Activated B cell treated with CpG ODN at 0.5 μM for 24 hours (primary cell): ENCODE results near the gene SYNE1. TPM values are rescaled to one million over a fixed set of nuclear protein-coding genes. Genes with fewer than 3 reads are reported as not detected.
"Not testable (repeated sequence)": the region's sequence is repeated elsewhere in the genome, so short reads cannot be mapped to it uniquely, and the experiment has no call there.

Experiments
- ATAC-seq: fragments of 200-7000 bp; cut with Tn5 transposase; one replicate; pipeline ENCODE4 v1.10.0; 2021; ENCODE audit warnings: low read depth, mild to moderate bottlenecking, moderate library complexity
- CTCF ChIA-PET: fragments of 350-600 bp; sonication (Branson Sonifier 250); formaldehyde crosslinking; loops from one replicate; lab custom pipeline; 2021; ENCODE audit warnings: antibody characterized with exemption; lab: Charles Lee
- POLR2A ChIA-PET: fragments of 350-600 bp; sonication (Branson Sonifier 250); formaldehyde crosslinking; loops from one replicate; lab custom pipeline; 2021; ENCODE audit warnings: antibody characterized with exemption; lab: Charles Lee
- DNase-seq: peaks from one replicate; pipeline ENCODE4 v3.0.0; 2022
- H3K27ac Mint-ChIP-seq: one replicate; pipeline ENCODE4 v1.8.0; 2020; ENCODE audit warnings: mixed read lengths
- H3K27me3 Mint-ChIP-seq: one replicate; pipeline ENCODE4 v1.8.0; 2021; ENCODE audit warnings: mixed read lengths
- H3K36me3 Mint-ChIP-seq: one replicate; pipeline ENCODE4 v1.8.0; 2021; ENCODE audit warnings: low read depth, mixed read lengths
- H3K4me1 Mint-ChIP-seq: one replicate; pipeline ENCODE4 v1.8.0; 2021; ENCODE audit warnings: mixed read lengths
- H3K4me3 Mint-ChIP-seq: one replicate; pipeline ENCODE4 v1.8.0; 2020; ENCODE audit warnings: mild to moderate bottlenecking, mixed read lengths
- H3K9me3 Mint-ChIP-seq: one replicate; pipeline ENCODE4 v1.8.0; 2020; ENCODE audit warnings: mixed read lengths
- intact Hi-C: fragments of 100-400 bp; cut with micrococcal nuclease; formaldehyde crosslinking; loops from one replicate; pipeline ENCODE4 v1.15.1; 2024
- total RNA-seq: library from RNA; stranded (reverse); gene quantifications from 2 replicates; pipeline ENCODE4 v1.2.3, GENCODE V29; 2022
- TF ChIP-seq, protein P1 (sequence below): fragments of 200-600 bp; IDR thresholded peaks from one replicate; pipeline ENCODE4 v1.8.0; 2022; ENCODE audit warnings: antibody characterized with exemption, mild to moderate bottlenecking

SYNE1 gene
- total RNA-seq, 1 donor from 2014 or later, result 74.9 TPM

DNA sequence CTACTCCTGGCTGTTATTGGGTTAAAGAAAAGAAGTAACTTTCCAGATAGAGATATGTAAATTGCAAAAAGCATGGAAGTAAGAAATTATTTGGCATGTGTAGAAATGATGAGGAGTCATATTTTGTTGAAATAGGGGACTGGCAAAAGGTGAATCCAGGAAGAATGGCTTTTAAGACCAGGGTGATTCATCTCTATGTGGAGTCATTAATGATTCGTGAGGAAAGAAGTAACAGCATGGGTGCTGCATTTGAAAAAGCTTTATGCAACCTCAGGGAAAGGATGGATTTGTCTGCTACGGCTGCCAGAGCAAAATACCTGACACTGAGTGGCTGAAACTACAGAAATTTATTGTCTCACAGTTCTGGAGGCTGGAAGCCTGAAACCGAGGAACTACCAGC lies 14.8 kb upstream of the SYNE1 start:
- ATAC-seq (no peak), DNase-seq (no peak)
- H3K9me3 Mint-ChIP-seq, result no peaks in the 10 kb centered on the region
- ChIA-PET POLR2A (no interaction called here), CTCF (no interaction called here)
- H3K4me3 Mint-ChIP-seq, result no peak overlapping the region
- no peaks in the 10 kb centered on the region for H3K36me3 Mint-ChIP-seq
- H3K27me3 Mint-ChIP-seq, result peaks cover 2% of the 10 kb centered on the region
- TF ChIP-seq, protein P1, sequence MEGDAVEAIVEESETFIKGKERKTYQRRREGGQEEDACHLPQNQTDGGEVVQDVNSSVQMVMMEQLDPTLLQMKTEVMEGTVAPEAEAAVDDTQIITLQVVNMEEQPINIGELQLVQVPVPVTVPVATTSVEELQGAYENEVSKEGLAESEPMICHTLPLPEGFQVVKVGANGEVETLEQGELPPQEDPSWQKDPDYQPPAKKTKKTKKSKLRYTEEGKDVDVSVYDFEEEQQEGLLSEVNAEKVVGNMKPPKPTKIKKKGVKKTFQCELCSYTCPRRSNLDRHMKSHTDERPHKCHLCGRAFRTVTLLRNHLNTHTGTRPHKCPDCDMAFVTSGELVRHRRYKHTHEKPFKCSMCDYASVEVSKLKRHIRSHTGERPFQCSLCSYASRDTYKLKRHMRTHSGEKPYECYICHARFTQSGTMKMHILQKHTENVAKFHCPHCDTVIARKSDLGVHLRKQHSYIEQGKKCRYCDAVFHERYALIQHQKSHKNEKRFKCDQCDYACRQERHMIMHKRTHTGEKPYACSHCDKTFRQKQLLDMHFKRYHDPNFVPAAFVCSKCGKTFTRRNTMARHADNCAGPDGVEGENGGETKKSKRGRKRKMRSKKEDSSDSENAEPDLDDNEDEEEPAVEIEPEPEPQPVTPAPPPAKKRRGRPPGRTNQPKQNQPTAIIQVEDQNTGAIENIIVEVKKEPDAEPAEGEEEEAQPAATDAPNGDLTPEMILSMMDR, result no peak
- intact Hi-C loops, result no loop called here
- no peak overlapping the region for H3K27ac Mint-ChIP-seq
- H3K4me1 Mint-ChIP-seq, result no peaks in the 10 kb centered on the region

DNA sequence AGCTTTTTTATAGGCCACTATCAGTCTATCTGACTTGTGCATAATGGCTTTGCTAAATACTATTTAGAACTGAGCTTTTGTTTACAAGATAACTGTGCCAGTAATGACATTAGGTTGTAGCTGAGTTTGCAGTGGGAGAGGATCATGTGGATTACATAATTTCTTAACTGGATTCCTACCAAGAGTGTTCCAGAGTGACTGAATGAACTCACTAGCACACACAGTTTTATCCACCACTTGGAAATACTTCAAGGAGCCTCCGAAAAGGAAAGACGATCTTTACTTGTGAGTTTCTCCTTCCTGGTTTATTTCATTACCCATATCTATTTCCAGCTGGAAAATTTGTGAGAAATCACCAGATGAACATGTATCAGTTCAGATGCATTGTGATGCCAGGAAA lies 10.9 kb upstream of the SYNE1 start:
- POLR2A ChIA-PET, result no interaction called here
- H3K36me3 Mint-ChIP-seq, result no peaks in the 10 kb centered on the region
- peaks cover 5% of the 10 kb centered on the region for H3K27me3 Mint-ChIP-seq
- intact Hi-C loops, result no loop called here
- DNase-seq (no peak), ATAC-seq (no peak)
- no peak overlapping the region for H3K4me3 Mint-ChIP-seq
- TF ChIP-seq, protein P1, result no peak
- CTCF ChIA-PET, result no interaction called here
- no peaks in the 10 kb centered on the region for H3K9me3 Mint-ChIP-seq
- H3K27ac Mint-ChIP-seq, result no peak overlapping the region
- H3K4me1 Mint-ChIP-seq, result no peaks in the 10 kb centered on the region

DNA sequence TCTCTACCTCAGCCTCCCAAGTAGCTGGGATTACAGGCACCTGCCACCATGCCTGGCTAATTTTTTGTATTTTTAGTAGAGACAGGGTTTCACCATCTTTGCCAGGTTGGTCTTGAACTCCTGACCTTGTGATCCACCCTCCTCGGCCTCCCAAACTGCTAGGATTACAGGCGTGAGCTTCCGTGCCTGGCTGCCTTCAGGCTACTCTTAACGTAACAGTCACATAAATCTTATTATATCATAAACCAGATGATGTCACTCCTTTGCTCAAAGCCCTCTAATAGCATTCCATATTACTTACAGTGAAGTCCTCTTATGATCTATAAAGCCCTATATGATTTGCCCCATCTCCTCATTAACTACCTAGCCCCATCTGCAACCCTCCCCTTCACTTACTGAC lies 9.6 kb upstream of the SYNE1 start:
- intact Hi-C loops, H3K27me3 Mint-ChIP-seq, H3K36me3 Mint-ChIP-seq, CTCF ChIA-PET, H3K27ac Mint-ChIP-seq, ATAC-seq, POLR2A ChIA-PET, H3K9me3 Mint-ChIP-seq, H3K4me3 Mint-ChIP-seq, H3K4me1 Mint-ChIP-seq, DNase-seq: not testable (repeated sequence)

DNA sequence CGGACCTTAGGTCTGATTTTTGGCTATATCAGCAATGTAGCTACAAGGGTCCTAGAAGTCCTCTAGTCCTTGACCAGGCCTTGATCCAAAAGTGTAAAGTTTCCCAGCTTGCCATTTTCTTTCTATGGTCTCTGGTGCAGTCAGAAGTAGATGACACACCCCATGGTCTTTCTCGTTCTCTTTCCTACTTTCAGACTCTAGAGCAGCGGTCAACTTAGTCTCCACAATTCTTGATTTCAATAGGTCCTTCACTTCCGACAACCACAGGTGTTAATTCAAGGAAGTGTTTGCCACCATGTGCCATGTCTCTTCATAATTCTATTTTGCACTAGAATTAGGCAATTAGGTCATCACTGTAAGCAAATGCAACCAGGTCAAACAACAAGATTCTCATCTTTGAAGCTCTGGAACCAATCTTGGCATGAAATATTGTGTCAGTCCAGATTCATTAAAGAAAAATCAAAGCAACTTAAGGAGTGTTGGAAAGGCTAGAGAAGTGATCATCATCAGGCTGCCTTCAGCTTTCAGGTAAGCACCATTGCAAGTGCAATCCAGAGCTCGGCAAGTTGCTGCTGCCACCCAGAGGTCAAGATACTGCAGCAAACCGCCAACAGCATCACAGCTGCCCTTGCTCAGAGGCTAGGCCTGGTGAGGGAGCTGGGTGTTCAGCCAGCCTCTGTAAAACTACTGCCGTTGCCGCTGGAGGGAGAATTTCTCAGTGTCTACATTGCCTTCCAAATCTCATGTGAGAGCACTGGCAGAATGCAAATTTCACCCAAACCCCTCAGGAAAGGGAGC lies 5.6 kb upstream of the SYNE1 start:
- Mint-ChIP-seq H3K36me3 (no peaks in the 10 kb centered on the region), H3K27me3 (peaks cover 7% of the 10 kb centered on the region), H3K4me3 (no peak overlapping the region), H3K27ac (no peak overlapping the region), H3K9me3 (no peaks in the 10 kb centered on the region), H3K4me1 (no peaks in the 10 kb centered on the region)
- TF ChIP-seq, protein P1, result no peak
- ChIA-PET POLR2A (no interaction called here), CTCF (interaction anchor here (1.3 kb wide), 1 partner anchor 341 kb away, joined by 3 read pairs; no protein-coding TSS in a partner anchor)
- ATAC-seq, result no peak
- no peak for DNase-seq
- intact Hi-C loops, result no loop called here

DNA sequence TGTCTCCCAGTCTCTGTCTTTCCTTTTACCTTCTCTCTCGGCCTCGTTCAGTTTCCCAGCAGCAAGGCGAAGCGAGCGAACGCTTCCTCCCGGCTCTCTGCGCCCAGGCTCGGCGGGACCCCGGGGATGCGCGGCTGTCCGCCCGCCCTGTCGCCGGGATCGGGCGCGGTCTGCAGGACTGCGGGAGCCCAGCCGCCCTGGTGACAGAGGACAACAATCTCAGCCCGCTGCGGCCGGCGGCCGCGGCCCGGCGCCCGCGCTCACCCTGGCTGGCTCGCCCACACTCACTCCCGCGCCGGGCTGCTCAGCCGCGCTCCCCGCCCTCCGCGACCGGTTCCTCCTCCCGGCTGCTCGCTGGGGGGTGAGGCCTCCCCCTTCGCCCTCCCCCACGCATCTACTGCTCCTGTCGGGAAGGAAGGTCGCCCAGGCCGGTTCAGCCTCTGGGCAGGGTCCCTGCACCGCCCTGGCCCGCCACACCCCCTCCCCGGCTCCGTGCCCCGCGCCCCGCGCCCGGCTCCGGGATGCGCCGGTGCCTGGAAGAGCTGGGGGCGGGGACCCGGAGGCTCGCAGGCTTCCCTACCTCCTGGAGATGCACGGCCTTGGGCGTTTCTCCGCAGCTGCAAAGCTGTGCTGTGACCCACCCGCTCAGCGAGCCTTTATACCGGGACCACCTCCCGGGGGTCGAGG lies 410 bp downstream of the SYNE1 start:
- ChIA-PET POLR2A (no interaction called here), CTCF (no interaction called here)
- TF ChIP-seq, protein P1, result no peak
- intact Hi-C loops, result no loop called here
- Mint-ChIP-seq H3K27ac (no peak overlapping the region), H3K9me3 (no peaks in the 10 kb centered on the region), H3K4me3 (peak overlapping the region; percentile 69), H3K4me1 (peaks cover 16% of the 10 kb centered on the region), H3K36me3 (no peaks in the 10 kb centered on the region), H3K27me3 (peaks cover 25% of the 10 kb centered on the region)
- DNase-seq (no peak), ATAC-seq (no peak)
